Fibroblast of villous mesenchyme (primary cell): ENCODE data around the gene CDPF1. TPM values are rescaled to one million over a fixed set of nuclear protein-coding genes. Genes with fewer than 3 reads are reported as not detected.

Experiments
- DNase-seq: peaks from one replicate; pipeline ENCODE4 v3.0.0-alpha.2; 2010; ENCODE audit warnings: low read depth
- H3K4me3 ChIP-seq: 2 replicates; pipeline ENCODE4 v1.5.1; 2011; ENCODE audit warnings: low read depth, mild to moderate bottlenecking, low read length
- total RNA-seq: library from RNA; depleted of rRNA; stranded (reverse); fragments of >200 nt; gene quantifications from 2 replicates; pipeline ENCODE4 v1.2.3, GENCODE V29; 2012
- TF ChIP-seq, protein P1 (sequence below): IDR thresholded peaks from 2 replicates; pipeline ENCODE4 v1.5.1; 2012; ENCODE audit warnings: low read depth, mild to moderate bottlenecking, low read length; ENCODE audit not compliant: insufficient read depth

CDPF1 gene, protein sequence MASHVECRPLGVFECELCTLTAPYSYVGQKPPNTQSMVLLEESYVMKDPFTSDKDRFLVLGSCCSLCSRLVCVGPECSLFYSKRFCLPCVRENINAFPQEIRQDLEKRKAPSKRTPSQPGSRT
- total RNA-seq, result 9.7 and 16.8 TPM in 2 replicates

DNA sequence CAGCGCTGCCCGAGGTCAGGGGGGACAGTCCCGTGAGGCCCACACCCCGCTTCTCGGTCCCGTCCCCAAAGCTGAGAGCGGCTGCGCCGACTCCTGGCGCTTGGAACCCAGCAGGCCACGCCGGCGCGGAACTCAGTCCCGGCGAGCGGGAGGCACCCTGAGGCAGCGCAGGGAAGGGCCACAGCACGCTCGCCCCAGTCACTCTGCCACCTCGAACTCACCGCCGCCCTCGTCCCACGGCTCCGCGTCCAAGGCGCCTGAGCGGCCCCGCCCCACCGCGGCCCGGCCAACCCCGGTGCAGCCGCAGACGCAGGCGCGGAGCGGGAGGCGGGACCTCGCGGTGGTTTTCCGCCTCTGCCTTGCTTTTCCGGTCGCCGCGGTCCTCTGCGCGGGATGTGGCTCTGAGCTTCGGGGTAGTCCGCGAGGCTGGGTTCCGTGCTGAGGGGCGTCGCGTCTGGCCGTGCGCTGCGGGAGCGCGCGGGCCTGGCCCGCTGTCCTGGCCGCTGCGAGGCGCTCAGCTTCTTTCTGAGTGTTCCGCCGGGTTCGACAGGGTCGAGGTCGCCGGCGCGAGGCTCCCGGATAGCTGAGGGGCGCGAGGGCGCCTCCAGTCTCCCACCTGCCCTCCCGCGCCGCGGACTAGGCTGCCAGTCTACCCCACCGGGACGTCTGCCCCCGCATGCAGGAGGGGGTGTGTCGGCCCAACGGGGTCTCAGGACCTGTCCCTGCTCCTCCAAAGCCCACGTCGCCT, at the start of gene CDPF1:
TSS of gene CDPF1 (minus strand) at position 259 of the 748 bp plus-strand sequence. CDS start 2,009 bp downstream, outside the sequence.
- peak; percentile 84 for DNase-seq
- H3K4me3 ChIP-seq, result peak within 1 kb of the TSS; percentile 93
- TF ChIP-seq, protein P1, sequence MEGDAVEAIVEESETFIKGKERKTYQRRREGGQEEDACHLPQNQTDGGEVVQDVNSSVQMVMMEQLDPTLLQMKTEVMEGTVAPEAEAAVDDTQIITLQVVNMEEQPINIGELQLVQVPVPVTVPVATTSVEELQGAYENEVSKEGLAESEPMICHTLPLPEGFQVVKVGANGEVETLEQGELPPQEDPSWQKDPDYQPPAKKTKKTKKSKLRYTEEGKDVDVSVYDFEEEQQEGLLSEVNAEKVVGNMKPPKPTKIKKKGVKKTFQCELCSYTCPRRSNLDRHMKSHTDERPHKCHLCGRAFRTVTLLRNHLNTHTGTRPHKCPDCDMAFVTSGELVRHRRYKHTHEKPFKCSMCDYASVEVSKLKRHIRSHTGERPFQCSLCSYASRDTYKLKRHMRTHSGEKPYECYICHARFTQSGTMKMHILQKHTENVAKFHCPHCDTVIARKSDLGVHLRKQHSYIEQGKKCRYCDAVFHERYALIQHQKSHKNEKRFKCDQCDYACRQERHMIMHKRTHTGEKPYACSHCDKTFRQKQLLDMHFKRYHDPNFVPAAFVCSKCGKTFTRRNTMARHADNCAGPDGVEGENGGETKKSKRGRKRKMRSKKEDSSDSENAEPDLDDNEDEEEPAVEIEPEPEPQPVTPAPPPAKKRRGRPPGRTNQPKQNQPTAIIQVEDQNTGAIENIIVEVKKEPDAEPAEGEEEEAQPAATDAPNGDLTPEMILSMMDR, result no peak

DNA sequence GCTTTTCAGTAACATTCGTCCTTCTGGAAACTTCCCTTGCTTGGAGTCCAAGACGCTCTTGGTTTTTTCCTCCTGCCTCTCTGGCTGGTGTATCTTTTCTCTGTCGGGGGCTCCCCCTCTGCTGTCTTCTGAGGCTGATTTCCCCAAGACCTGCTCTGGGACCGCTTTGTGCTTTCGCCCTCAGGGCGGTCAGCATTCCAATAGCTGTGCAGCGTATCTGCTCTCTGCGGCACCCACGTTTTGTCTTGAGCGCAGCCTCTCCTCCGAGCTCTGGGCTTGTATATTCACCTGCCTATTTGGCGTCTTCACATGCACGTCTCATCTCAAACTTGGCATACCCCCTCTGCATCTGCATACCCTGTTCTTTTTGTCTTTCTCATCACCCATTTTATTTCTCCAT, 49.0 kb upstream of the CDPF1 start:
- TF ChIP-seq, protein P1, result no peak
- H3K4me3 ChIP-seq, result no peak overlapping the region
- DNase-seq, result no peak

DNA sequence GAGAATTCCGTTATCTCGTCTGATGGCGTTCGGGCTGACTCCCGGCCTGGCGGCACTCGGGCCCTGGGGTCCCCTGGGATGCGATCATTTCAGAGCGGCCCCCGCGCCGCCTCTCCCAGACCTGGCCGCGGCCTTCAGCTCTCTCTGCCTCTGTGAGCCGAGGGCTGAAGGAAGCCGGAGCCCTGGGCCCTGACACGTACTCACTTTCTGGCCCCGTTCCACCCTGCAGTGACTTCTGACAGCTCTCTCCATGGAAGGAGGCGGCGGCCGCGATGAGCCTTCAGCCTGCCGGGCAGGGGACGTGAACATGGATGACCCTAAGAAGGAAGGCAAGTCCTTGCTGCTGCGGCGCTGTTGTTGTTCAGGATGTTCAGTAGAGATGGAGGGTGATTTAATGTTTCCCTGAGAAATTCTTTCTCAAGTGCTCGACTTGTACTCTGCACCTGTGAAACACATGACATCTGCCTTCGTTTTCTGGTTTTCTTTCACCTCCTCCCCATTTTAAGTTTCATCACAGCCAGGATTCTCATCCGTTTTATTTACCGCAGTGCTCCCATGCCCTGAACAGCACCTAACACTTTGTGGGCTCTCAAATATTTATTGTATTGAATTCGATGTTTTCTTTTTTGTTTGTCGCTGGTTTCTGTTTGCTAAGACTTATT, 47.2 kb upstream of the CDPF1 start:
- TF ChIP-seq, protein P1, result no peak
- peak; percentile 28 for DNase-seq
- peak overlapping the region; percentile 80 for H3K4me3 ChIP-seq

DNA sequence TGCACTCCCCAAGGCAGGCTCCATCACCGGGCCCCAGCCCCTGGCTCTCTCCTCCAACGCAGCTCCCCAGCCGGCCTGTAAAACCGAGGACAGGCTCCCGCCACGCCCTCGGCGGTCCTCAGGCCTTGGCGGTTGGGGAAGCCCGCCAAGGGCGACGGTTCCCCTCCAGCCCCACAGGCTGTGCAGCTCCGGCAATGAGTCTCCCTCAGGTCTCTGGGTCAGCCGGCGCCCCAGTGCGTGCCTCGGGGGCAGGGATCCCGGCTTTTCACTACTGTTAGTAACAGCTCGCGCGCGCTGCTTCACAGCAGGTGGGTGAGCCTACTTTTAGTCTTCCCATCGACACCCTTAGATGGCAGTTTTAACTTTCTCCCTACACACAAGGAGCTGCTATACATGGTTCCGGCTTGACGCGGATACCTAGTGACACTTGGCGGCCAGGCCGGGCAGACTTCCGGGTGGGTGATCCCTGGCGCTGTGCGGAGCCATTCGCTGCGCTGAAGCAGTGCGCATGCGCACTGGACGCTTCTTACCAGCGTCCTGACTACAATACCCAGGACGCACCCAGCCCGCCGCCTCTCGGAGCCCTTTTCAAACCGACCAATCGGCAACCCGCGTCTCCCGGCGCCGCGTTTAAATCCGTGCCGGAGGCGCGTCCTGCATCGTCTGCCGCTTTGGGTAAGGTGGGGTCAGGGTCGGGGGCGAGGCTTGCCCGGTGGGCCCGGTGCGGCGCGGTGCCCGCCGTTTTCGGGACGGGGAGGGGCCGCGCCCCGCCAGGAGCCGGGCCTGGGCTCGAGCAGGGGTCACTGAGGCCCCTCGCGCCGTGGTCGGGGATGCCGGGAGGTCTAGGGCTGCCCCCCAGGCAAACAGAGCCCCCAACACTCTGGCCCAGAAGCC, 46.4 kb upstream of the CDPF1 start, which contains the start of gene GTSE1:
TSS of gene GTSE1 (plus strand) at position 614 of the 894 bp plus-strand sequence. CDS start 531 bp downstream, outside the sequence.
- TF ChIP-seq, protein P1, result peak; percentile 10
- H3K4me3 ChIP-seq, result peak within 1 kb of the TSS; percentile 80
- DNase-seq, result peak; percentile 97

DNA sequence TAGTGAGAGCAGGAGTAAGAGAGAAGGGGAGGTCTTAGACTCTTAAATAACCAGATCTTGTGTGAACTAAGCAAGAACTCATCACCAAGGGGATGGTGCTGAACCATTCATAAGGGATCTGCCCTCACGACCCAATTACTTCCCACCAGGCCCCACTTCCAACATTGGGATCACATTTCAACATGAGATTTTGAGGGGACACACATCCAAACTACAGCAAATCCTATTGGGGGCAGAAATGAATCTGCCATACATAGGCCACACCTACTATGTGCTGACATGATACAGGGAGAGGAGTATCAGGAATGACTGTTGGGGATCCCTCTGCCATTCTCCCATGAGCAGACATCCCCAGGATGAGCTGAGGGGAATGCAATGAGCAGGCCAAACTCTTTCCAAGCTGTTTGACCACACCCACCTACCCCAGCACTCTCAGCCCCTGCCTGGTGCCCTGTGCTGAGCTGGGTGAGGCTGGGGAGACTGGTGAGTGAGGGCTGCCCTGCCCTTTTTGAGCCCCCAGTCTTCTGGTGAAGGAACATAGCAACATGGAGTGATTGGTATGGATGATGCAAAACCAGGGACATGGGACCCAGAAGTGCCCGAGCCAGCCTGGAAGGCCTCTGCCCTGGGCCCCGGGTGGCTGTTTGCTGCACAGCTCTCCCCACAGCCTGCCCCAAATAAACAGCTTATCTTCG, 45.3 kb upstream of the CDPF1 start:
- TF ChIP-seq, protein P1, result no peak
- H3K4me3 ChIP-seq, result peak overlapping the region; percentile 80
- DNase-seq, result no peak

DNA sequence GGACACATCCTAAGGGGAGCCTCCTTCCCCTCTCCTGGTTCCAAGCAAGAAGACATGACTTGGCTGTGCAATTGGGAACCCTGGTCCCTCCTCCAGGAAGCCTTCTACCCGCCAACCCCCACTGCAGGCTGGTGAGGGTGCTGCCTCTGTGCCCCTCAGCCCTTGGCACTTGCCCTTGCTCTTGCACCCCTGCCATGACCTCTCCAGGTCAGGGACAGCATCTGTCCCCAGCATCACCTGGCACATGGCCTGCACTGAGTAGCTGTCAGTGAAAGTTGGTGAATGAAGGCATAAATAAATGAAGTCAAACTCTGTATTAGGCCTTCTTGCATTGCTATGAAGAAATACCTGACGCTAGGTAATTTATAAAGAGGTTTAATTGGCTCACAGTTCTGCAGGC, 44.7 kb upstream of the CDPF1 start:
- TF ChIP-seq, protein P1, result no peak
- no peak for DNase-seq
- H3K4me3 ChIP-seq, result no peak overlapping the region
